SH-SY5Y (cell line): ENCODE results near the gene PLEKHA5.

Source experiments
- GATA2 ChIP-seq: IDR thresholded peaks from 2 replicates; pipeline ENCODE4 v1.6.1; 2011; ENCODE audit warnings: mild to moderate bottlenecking, low read depth, low read length
- GATA3 ChIP-seq: IDR thresholded peaks from 2 replicates; pipeline ENCODE4 v1.6.1; 2011; ENCODE audit warnings: low read depth, mild to moderate bottlenecking, low read length, moderate library complexity

- TF ChIP-seq GATA2 (no peak), GATA3 (no peak)
Observed at GRCh38 chr12:19155981-19156734, 26.6 kb downstream of the PLEKHA5 start.
